ENCODE measurements around the gene TSPAN11.

Gene TSPAN11

GRCh38 chr12:30953951-30954751 lies 27.6 kb downstream of the TSPAN11 start:
- H3K4me1 Mint-ChIP-seq (ENCODE audit: low read depth in 2 of 2) = no peaks in the 10 kb centered on the region
- H3K4me3 Mint-ChIP-seq = no peak overlapping the region
- ATAC-seq (replicated peaks) (no peak), DNase-seq (no peak)
- no peaks in the 10 kb centered on the region for H3K36me3 Mint-ChIP-seq (ENCODE audit: insufficient read depth)
- no peaks in the 10 kb centered on the region for H3K9me3 Mint-ChIP-seq
- H3K27ac Mint-ChIP-seq = no peak overlapping the region
- peaks cover 22 to 51% of the 10 kb centered on the region in 2 donors for H3K27me3 Mint-ChIP-seq

DNA sequence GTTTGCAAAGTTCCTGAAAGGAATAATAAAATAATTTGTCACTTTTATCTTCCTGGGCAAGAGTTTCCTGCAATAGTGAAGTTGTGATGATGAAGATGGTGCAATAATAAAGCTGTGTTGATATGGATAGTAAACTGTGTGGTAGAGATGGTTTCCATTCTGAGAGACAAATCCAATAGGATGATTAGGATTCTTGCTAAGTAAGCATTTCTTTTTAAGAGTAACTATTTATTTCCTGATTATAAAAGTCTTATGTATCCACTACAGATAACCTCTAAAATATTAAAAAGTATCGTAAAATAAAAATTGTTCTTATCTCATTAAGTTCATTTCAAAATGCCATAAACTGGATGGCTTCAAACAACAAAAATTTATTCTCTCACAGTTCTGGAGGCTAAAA lies 28.7 kb downstream of the TSPAN11 start:
- ATAC-seq (replicated peaks) (no peak), DNase-seq (no peak)
- no peak overlapping the region for H3K27ac Mint-ChIP-seq
- peaks cover 11 to 51% of the 10 kb centered on the region in 2 donors for H3K27me3 Mint-ChIP-seq
- H3K4me3 Mint-ChIP-seq = no peak overlapping the region
- no peaks in the 10 kb centered on the region for H3K4me1 Mint-ChIP-seq (ENCODE audit: low read depth in 2 of 2)
- no peaks in the 10 kb centered on the region for H3K9me3 Mint-ChIP-seq
- no peaks in the 10 kb centered on the region for H3K36me3 Mint-ChIP-seq (ENCODE audit: insufficient read depth)

DNA sequence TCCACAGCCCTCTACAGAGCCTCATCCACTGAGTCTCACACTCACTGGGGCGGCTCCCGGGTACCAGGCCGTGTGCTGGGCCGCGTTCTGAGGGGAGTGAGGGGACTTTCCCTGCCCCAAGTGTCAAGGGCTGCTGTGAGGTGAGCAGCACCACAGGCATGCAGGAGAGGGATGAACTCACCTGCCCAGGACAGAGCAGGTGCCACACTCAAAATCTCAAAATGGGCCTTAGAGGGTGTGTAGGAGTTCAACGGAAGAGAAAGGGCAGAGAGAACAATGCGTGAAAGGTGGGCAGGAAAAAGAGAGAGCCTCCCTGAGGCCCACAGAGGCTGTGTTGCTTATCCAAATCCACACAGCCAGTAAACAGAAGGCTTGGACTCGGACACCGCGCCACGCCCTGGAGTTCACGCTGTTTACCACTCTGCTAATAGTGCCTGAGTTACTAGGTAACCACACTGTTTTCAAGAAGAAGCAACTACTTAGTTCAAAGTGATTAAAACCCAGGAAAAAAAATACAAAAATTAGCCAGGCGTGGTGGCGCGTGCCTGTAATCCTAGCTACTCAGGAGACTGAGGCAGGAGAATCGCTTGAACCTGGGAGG lies 32.7 kb downstream of the TSPAN11 start:
- no peaks in the 10 kb centered on the region for H3K36me3 Mint-ChIP-seq (ENCODE audit: insufficient read depth)
- H3K27ac Mint-ChIP-seq = no peak overlapping the region
- DNase-seq (no peak), ATAC-seq (replicated peaks) (no peak)
- no peaks in the 10 kb centered on the region for H3K9me3 Mint-ChIP-seq
- no peak overlapping the region for H3K4me3 Mint-ChIP-seq
- H3K27me3 Mint-ChIP-seq = peaks cover 9 to 59% of the 10 kb centered on the region in 2 donors
- H3K4me1 Mint-ChIP-seq (ENCODE audit: low read depth in 2 of 2) = no peaks in the 10 kb centered on the region

DNA sequence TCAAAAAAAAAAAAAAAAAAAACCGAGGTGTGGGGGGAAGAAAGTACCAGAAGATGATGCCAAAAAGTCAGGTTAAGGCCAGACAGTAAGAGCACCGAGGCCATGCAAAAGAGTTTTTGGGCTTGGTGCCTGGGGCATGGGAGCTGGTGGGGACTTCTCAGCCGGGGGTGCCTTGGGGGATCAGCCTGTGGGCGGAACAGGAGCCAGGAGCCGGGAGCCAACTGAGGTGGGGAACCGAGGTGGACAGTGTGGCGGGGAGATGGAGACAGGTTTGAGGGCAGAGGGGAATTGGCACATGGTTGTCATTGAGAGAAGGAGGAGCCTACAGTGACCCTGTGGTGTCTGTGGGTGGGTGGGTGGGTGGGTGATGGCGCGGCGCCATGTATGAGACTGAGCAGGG lies 33.2 kb downstream of the TSPAN11 start:
- no peaks in the 10 kb centered on the region for H3K4me1 Mint-ChIP-seq (ENCODE audit: low read depth in 2 of 2)
- peaks cover 14 to 64% of the 10 kb centered on the region in 2 donors for H3K27me3 Mint-ChIP-seq
- no peak overlapping the region for H3K27ac Mint-ChIP-seq
- ATAC-seq (replicated peaks) = no peak
- no peaks in the 10 kb centered on the region for H3K9me3 Mint-ChIP-seq
- H3K36me3 Mint-ChIP-seq (ENCODE audit: insufficient read depth) = no peaks in the 10 kb centered on the region
- H3K4me3 Mint-ChIP-seq = no peak overlapping the region
- DNase-seq = no peak

GRCh38 chr12:30961030-30961429 lies 34.5 kb downstream of the TSPAN11 start:
- Mint-ChIP-seq H3K9me3 (no peaks in the 10 kb centered on the region), H3K27me3 (peaks cover 23 to 69% of the 10 kb centered on the region in 2 donors), H3K4me1 (ENCODE audit: low read depth in 2 of 2) (no peaks in the 10 kb centered on the region), H3K27ac (no peak overlapping the region), H3K4me3 (no peak overlapping the region), H3K36me3 (ENCODE audit: insufficient read depth) (no peaks in the 10 kb centered on the region)
- DNase-seq = no peak
- ATAC-seq (replicated peaks) = no peak

DNA sequence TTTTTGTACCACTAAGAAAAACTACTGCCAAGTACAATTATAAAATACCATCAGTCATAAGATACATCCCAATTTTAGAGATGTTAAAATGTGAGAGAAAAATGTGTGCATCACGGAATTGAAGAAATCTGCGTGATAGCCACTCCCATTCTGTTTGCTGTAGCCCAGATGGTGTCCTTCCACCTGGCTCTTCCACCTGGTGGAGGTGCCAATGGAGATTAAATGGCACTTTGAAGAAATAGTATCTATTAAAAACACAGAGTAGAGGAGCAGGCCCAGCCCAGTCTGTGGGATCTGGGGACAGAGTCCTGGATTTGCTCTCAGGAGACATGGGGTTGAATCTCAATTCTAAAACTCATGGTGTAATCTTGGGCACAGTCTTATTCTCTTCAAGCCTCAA lies 35.5 kb downstream of the TSPAN11 start:
- DNase-seq (no peak), ATAC-seq (replicated peaks) (no peak)
- no peaks in the 10 kb centered on the region for H3K9me3 Mint-ChIP-seq
- no peaks in the 10 kb centered on the region for H3K36me3 Mint-ChIP-seq (ENCODE audit: insufficient read depth)
- H3K27me3 Mint-ChIP-seq = peaks cover 27 to 74% of the 10 kb centered on the region in 2 donors
- no peak overlapping the region for H3K27ac Mint-ChIP-seq
- H3K4me1 Mint-ChIP-seq (ENCODE audit: low read depth in 2 of 2) = no peaks in the 10 kb centered on the region
- no peak overlapping the region for H3K4me3 Mint-ChIP-seq

GRCh38 chr12:30963709-30964564 lies 37.4 kb downstream of the TSPAN11 start:
- no peak overlapping the region for H3K4me3 Mint-ChIP-seq
- H3K27ac Mint-ChIP-seq = no peak overlapping the region
- ATAC-seq (replicated peaks) = no peak
- DNase-seq = no peak
- H3K36me3 Mint-ChIP-seq (ENCODE audit: insufficient read depth) = no peaks in the 10 kb centered on the region
- no peaks in the 10 kb centered on the region for H3K9me3 Mint-ChIP-seq
- H3K4me1 Mint-ChIP-seq (ENCODE audit: low read depth in 2 of 2) = no peaks in the 10 kb centered on the region
- H3K27me3 Mint-ChIP-seq = peaks cover 20 to 60% of the 10 kb centered on the region in 2 donors

GRCh38 chr12:30964896-30965612 lies 38.5 kb downstream of the TSPAN11 start:
- no peaks in the 10 kb centered on the region for H3K9me3 Mint-ChIP-seq

GRCh38 chr12:30965613-30965985 lies 39.1 kb downstream of the TSPAN11 start:
- no peaks in the 10 kb centered on the region for H3K9me3 Mint-ChIP-seq
- no peaks in the 10 kb centered on the region for H3K4me1 Mint-ChIP-seq (ENCODE audit: low read depth in 2 of 2)
- no peak overlapping the region for H3K27ac Mint-ChIP-seq
- H3K36me3 Mint-ChIP-seq (ENCODE audit: insufficient read depth) = peaks cover 5% of the 10 kb centered on the region
- peaks cover 26 to 59% of the 10 kb centered on the region in 2 donors for H3K27me3 Mint-ChIP-seq
- DNase-seq (no peak), ATAC-seq (replicated peaks) (no peak)
- H3K4me3 Mint-ChIP-seq = no peak overlapping the region

More at GRCh38 chr12:30964896-30965612, 38.5 kb downstream of the TSPAN11 start:
- Mint-ChIP-seq H3K4me1 (ENCODE audit: low read depth in 2 of 2) (no peaks in the 10 kb centered on the region), H3K27me3 (peaks cover 21 to 59% of the 10 kb centered on the region in 2 donors), H3K36me3 (ENCODE audit: insufficient read depth) (peaks cover 5% of the 10 kb centered on the region), H3K4me3 (no peak overlapping the region), H3K27ac (no peak overlapping the region)
- DNase-seq = no peak
- ATAC-seq (replicated peaks) = no peak

DNA sequence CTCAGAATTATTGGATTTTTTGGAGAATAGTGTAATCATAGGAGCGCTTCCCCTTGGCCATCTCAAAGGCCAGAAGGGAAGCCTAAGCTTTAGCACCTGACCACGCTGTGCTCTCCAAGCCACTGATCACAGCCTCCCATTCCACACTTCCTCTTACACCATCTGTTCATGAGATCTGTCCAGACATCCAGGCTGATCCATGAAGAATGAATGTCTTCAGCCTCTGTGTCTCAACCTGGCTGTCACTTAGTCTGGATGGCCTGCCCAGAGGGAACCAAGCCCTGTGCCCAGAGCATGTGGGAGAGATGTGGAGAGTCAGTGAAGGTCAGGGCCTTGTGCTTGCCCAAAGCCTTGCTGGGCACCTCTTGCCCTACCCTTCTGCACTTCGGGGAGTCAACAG lies 40.5 kb downstream of the TSPAN11 start:
- no peak overlapping the region for H3K27ac Mint-ChIP-seq
- peaks cover 33 to 71% of the 10 kb centered on the region in 2 donors for H3K27me3 Mint-ChIP-seq
- DNase-seq (no peak), ATAC-seq (replicated peaks) (no peak)
- H3K4me1 Mint-ChIP-seq (ENCODE audit: low read depth in 2 of 2) = no peaks in the 10 kb centered on the region
- peaks cover 5% of the 10 kb centered on the region for H3K36me3 Mint-ChIP-seq (ENCODE audit: insufficient read depth)
- H3K9me3 Mint-ChIP-seq = no peaks in the 10 kb centered on the region
- H3K4me3 Mint-ChIP-seq = no peak overlapping the region

DNA sequence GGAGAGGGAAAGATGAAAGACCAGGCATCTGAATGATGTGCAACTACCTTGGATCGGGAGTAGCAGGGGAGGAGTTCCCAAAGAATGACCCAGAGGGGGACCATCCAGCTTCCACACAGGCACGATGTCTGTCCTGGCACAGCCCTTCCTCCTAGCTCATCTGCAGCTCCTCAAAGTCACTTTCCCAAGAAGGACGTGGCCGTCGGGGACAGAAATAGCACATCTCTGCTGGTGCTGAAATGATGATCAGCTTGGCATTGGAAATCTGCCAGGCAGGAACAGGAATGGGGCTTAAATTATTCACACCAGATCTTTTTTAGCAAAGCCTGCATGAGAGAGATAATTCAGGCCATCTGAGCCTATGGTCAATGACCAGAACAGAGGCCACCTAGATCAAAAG lies 41.7 kb downstream of the TSPAN11 start:
- DNase-seq (no peak), ATAC-seq (replicated peaks) (no peak)
- Mint-ChIP-seq H3K27ac (no peak overlapping the region), H3K27me3 (peaks cover 44 to 71% of the 10 kb centered on the region in 2 donors), H3K9me3 (no peaks in the 10 kb centered on the region), H3K4me1 (ENCODE audit: low read depth in 2 of 2) (no peaks in the 10 kb centered on the region), H3K36me3 (ENCODE audit: insufficient read depth) (peaks cover 5% of the 10 kb centered on the region), H3K4me3 (no peak overlapping the region)

GRCh38 chr12:30969006-30969405 lies 42.5 kb downstream of the TSPAN11 start:
- no peak for ATAC-seq (replicated peaks)
- H3K36me3 Mint-ChIP-seq (ENCODE audit: insufficient read depth) = peaks cover 5% of the 10 kb centered on the region
- no peak for DNase-seq
- peaks cover 44 to 67% of the 10 kb centered on the region in 2 donors for H3K27me3 Mint-ChIP-seq
- no peak overlapping the region for H3K4me3 Mint-ChIP-seq
- no peak overlapping the region for H3K27ac Mint-ChIP-seq
- H3K9me3 Mint-ChIP-seq = no peaks in the 10 kb centered on the region
- no peaks in the 10 kb centered on the region for H3K4me1 Mint-ChIP-seq (ENCODE audit: low read depth in 2 of 2)
